Measurements from ENCODE around the gene KIF26B. TPM values are rescaled to one million over a fixed set of nuclear protein-coding genes. Genes with fewer than 3 reads are reported as not detected.
"Not testable (repeated sequence)": the region's sequence is repeated elsewhere in the genome, so short reads cannot be mapped to it uniquely, and the experiment has no call there.

The KIF26B gene
- total RNA-seq, 2 experiments from 2014 or later: not detected

- Mint-ChIP-seq H3K4me1 (no peaks in the 10 kb centered on the region), H3K36me3 (ENCODE audit: low read depth) (no peaks in the 10 kb centered on the region), H3K27ac (no peak overlapping the region), H3K27me3 (no peaks in the 10 kb centered on the region), H3K4me3 (no peak overlapping the region), H3K9me3 (no peaks in the 10 kb centered on the region)
- ChIA-PET POLR2A (no interaction called here), CTCF (no interaction called here)
- DNase-seq: no peak
These were observed 544.1 kb downstream of the KIF26B start for GRCh38 chr1:245698860-245699259.

DNA sequence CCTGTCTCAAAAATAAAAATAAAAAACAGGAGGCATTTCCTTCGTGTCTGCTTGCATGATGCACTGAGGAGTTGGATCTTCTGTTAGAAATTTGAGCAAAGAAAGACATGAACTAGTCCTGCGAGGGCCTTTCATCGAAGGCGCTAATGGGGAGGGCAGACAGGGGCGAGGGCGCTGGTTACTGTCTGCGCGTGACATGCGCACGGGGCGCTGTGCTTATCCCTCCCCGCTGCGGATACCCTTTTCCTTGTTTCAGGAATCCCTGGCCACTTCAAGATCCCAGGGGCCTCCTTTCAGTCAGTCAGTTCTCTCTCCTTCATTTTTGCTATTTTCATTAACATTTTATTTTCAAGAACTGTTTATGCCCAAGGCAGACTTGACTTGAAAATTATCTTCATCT, 545.8 kb downstream of the KIF26B start:
- Mint-ChIP-seq H3K4me1 (no peaks in the 10 kb centered on the region), H3K27me3 (no peaks in the 10 kb centered on the region), H3K4me3 (no peak overlapping the region), H3K36me3 (ENCODE audit: low read depth) (no peaks in the 10 kb centered on the region), H3K27ac (no peak overlapping the region), H3K9me3 (no peaks in the 10 kb centered on the region)
- ChIA-PET POLR2A (no interaction called here), CTCF (no interaction called here)
- DNase-seq: no peak

DNA sequence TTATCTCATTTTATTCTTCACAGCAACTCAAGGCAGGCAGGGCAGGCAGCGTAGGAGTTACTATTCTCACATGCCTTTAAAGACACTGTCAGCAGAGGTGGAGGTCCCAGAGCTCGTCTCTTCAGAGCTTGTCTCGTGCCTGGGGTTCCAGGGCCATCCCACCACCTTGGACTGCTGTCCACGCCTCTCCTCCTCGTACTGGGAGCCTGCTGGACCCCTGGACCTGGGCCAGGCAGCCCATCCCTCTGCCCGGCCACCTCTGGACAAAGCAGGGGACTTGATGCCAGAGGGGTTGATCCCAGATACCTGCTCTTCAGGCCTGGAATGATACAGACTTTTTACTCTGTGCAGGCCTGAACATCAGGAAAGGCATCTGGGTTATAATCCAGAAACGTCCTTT, 546.8 kb downstream of the KIF26B start:
- no peaks in the 10 kb centered on the region for H3K27me3 Mint-ChIP-seq
- H3K9me3 Mint-ChIP-seq: no peaks in the 10 kb centered on the region
- ChIA-PET CTCF (no interaction called here), POLR2A (no interaction called here)
- no peaks in the 10 kb centered on the region for H3K36me3 Mint-ChIP-seq (ENCODE audit: low read depth)
- H3K4me1 Mint-ChIP-seq: no peaks in the 10 kb centered on the region
- H3K4me3 Mint-ChIP-seq: no peak overlapping the region
- no peak overlapping the region for H3K27ac Mint-ChIP-seq
- DNase-seq: no peak

- H3K27me3 Mint-ChIP-seq: no peaks in the 10 kb centered on the region
- no peaks in the 10 kb centered on the region for H3K9me3 Mint-ChIP-seq
- H3K4me3 Mint-ChIP-seq: no peak overlapping the region
- POLR2A ChIA-PET: no interaction called here
- H3K36me3 Mint-ChIP-seq (ENCODE audit: low read depth): no peaks in the 10 kb centered on the region
- CTCF ChIA-PET: no interaction called here
- H3K27ac Mint-ChIP-seq: no peak overlapping the region
- no peak for DNase-seq
- no peaks in the 10 kb centered on the region for H3K4me1 Mint-ChIP-seq
These were observed 547.6 kb downstream of the KIF26B start for GRCh38 chr1:245702346-245702745.

DNA sequence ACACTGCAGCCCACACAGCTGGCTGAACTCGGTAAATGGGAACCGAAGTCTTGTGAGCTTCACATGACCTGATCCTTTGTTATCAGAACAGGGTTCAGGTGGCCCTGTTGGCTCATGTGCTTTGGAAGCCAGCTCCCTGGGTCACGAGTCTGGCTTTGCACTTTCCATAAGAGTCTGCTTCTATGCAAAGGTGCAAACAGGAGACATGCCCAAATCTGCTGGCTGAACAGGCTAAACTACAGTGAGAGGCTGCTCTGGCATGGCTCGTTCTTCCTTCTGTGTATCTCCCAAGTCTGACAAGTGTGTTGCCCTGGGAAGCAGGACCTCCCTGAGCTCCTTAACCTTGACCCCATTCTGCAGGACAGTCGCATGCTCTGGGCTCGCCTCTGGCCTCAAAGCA, 549.6 kb downstream of the KIF26B start:
- H3K27ac Mint-ChIP-seq: no peak overlapping the region
- ChIA-PET CTCF (interaction anchor here (1.1 kb wide), 1 partner anchor 27 kb away, joined by 3 read pairs; no protein-coding TSS in a partner anchor), POLR2A (no interaction called here)
- H3K4me3 Mint-ChIP-seq: no peak overlapping the region
- H3K27me3 Mint-ChIP-seq: no peaks in the 10 kb centered on the region
- no peaks in the 10 kb centered on the region for H3K36me3 Mint-ChIP-seq (ENCODE audit: low read depth)
- H3K9me3 Mint-ChIP-seq: no peaks in the 10 kb centered on the region
- DNase-seq: no peak
- no peaks in the 10 kb centered on the region for H3K4me1 Mint-ChIP-seq

- H3K27ac Mint-ChIP-seq: no peak overlapping the region
- no peaks in the 10 kb centered on the region for H3K4me1 Mint-ChIP-seq
- H3K4me3 Mint-ChIP-seq: no peak overlapping the region
- CTCF ChIA-PET: interaction anchor here (1.1 kb wide), 1 partner anchor 27 kb away, joined by 3 read pairs; no protein-coding TSS in a partner anchor
- no peaks in the 10 kb centered on the region for H3K36me3 Mint-ChIP-seq (ENCODE audit: low read depth)
- DNase-seq: no peak
- H3K27me3 Mint-ChIP-seq: no peaks in the 10 kb centered on the region
- POLR2A ChIA-PET: no interaction called here
- no peaks in the 10 kb centered on the region for H3K9me3 Mint-ChIP-seq
These were observed 550.0 kb downstream of the KIF26B start for GRCh38 chr1:245704765-245705164.

DNA sequence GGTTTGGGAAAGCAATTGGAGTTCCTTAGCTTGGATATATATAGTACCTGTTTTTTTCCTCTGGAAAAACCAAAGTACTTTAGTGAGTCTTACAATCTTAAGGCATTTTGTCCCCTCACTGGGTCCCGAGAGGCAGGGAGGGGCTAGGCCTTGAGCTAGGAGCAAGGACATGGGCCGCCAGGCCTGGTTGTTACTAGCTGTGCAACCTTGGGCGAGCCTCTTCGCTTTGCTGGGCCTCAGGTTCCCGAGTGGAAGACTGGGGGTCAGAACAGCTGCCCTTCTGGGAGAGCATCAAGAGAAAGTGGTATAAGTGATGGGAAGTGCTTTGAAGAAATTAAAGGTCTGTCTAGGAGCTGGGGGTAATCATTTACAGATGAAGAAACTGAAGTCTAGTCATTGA, 553.2 kb downstream of the KIF26B start:
- Mint-ChIP-seq H3K27me3 (no peaks in the 10 kb centered on the region), H3K4me1 (no peaks in the 10 kb centered on the region), H3K36me3 (ENCODE audit: low read depth) (no peaks in the 10 kb centered on the region), H3K27ac (no peak overlapping the region), H3K4me3 (no peak overlapping the region), H3K9me3 (no peaks in the 10 kb centered on the region)
- ChIA-PET CTCF (no interaction called here), POLR2A (no interaction called here)
- no peak for DNase-seq

- Mint-ChIP-seq H3K36me3 (ENCODE audit: low read depth) (no peaks in the 10 kb centered on the region), H3K4me3 (no peak overlapping the region), H3K9me3 (no peaks in the 10 kb centered on the region), H3K27me3 (no peaks in the 10 kb centered on the region), H3K27ac (no peak overlapping the region), H3K4me1 (no peaks in the 10 kb centered on the region)
- ChIA-PET POLR2A (no interaction called here), CTCF (interaction anchor here (0.8 kb wide), 1 partner anchor 121 kb away, joined by 5 read pairs; no protein-coding TSS in a partner anchor)
- DNase-seq: no peak
These were observed 556.4 kb downstream of the KIF26B start for GRCh38 chr1:245710961-245711903.

DNA sequence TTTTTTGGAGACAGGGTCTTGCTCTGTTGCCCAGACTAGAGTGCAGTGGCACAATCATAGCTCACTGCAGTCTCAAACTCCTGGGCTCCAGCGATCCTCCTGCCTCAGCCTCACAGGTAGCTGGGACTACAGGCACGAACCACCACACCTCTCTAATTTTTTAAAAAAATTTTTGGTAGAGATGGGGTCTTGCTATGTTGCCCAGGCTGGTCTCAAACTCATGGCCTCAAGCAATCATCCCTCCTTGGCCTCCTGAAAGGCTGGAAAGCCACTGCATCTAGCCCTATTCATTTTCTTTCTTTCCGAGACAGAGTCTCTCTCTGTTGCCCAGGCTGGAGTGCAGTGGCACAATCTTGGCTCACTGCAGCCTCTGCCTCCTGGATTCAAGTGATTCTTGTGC, 559.2 kb downstream of the KIF26B start:
- POLR2A ChIA-PET: not testable (repeated sequence)

GRCh38 chr1:245715291-245715701, 560.5 kb downstream of the KIF26B start:
- Mint-ChIP-seq H3K4me3 (no peak overlapping the region), H3K27me3 (no peaks in the 10 kb centered on the region), H3K27ac (no peak overlapping the region), H3K9me3 (peaks cover 2% of the 10 kb centered on the region), H3K4me1 (no peaks in the 10 kb centered on the region), H3K36me3 (ENCODE audit: low read depth) (no peaks in the 10 kb centered on the region)
- no peak for DNase-seq
- ChIA-PET CTCF (no interaction called here), POLR2A (no interaction called here)

More for the DNA sequence above, 559.2 kb downstream of the KIF26B start:
- CTCF ChIA-PET; H3K27ac Mint-ChIP-seq; H3K36me3 Mint-ChIP-seq (ENCODE audit: low read depth); H3K4me3 Mint-ChIP-seq; H3K27me3 Mint-ChIP-seq; H3K4me1 Mint-ChIP-seq; H3K9me3 Mint-ChIP-seq; DNase-seq: not testable (repeated sequence)

- Mint-ChIP-seq H3K27me3 (no peaks in the 10 kb centered on the region), H3K4me1 (no peaks in the 10 kb centered on the region), H3K27ac (no peak overlapping the region), H3K9me3 (peaks cover 2% of the 10 kb centered on the region), H3K4me3 (no peak overlapping the region), H3K36me3 (ENCODE audit: low read depth) (no peaks in the 10 kb centered on the region)
- ChIA-PET CTCF (no interaction called here), POLR2A (no interaction called here)
- DNase-seq: no peak
These were observed 561.2 kb downstream of the KIF26B start for GRCh38 chr1:245715970-245716369.

DNA sequence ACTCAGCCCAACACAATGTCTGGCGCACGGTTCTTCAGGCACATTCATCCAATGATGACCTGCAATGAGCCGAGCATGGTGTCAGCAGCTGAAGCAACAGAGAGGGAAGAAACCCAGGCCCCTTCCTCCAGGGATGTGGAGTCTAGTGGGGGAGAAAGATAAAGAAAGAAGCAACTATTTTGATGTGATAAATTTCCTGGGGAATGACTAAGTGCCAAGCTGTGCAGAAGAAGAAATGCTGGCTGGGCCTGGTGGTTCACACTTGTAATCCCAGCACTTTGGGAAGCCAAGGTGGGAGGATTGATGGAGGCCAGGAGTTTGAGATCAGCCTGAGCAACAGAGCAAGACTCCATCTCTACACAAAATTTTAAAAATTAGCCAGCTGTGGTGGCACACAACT, 561.8 kb downstream of the KIF26B start:
- Mint-ChIP-seq H3K27me3 (no peaks in the 10 kb centered on the region), H3K36me3 (ENCODE audit: low read depth) (no peaks in the 10 kb centered on the region), H3K27ac (no peak overlapping the region), H3K4me1 (no peaks in the 10 kb centered on the region), H3K9me3 (peaks cover 2% of the 10 kb centered on the region), H3K4me3 (no peak overlapping the region)
- POLR2A ChIA-PET: no interaction called here
- CTCF ChIA-PET: no interaction called here
- DNase-seq: no peak

DNA sequence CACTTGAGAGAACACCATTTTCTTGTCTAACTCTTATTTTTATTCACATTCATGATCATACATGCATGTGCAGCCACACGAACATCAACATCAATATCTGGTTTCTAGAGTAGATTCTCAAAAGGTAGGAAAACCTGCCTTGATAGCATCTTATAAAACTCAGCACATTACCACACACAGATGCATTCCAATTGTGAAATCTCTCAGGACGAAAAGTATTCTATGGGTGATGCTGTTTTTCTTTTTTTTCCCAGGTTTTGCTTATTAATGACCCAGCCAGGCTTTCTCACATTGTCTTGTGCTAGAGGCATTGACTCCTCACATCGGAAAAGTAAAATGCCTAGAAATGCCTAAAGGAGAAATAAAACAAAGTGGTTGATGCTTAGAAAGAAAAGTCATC, 562.8 kb downstream of the KIF26B start:
- Mint-ChIP-seq H3K27me3 (no peaks in the 10 kb centered on the region), H3K9me3 (peaks cover 2% of the 10 kb centered on the region), H3K4me3 (no peak overlapping the region), H3K4me1 (no peaks in the 10 kb centered on the region), H3K27ac (no peak overlapping the region), H3K36me3 (ENCODE audit: low read depth) (no peaks in the 10 kb centered on the region)
- DNase-seq: no peak
- ChIA-PET CTCF (no interaction called here), POLR2A (no interaction called here)

DNA sequence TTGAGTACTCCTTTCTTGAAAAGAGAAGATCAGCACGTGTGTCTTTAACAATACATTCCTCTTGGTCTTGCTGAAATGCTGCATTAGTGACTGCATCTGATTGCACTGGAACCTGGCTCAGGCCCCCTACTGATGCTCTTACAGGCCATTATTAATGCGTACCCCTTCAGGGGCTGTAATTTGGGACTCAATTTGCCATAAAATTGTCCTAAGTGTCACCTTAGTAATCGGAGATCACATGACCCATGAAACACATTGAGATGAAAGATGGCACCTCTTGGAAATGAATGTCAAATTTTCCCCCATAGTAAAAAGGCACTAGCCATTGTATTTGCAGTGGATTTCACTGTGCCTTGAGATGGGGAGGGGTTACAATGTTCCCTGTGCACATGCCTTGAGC, 563.3 kb downstream of the KIF26B start:
- POLR2A ChIA-PET: no interaction called here
- CTCF ChIA-PET: no interaction called here
- no peak overlapping the region for H3K4me3 Mint-ChIP-seq
- H3K9me3 Mint-ChIP-seq: peaks cover 2% of the 10 kb centered on the region
- DNase-seq: no peak
- H3K36me3 Mint-ChIP-seq (ENCODE audit: low read depth): no peaks in the 10 kb centered on the region
- no peak overlapping the region for H3K27ac Mint-ChIP-seq
- H3K4me1 Mint-ChIP-seq: no peaks in the 10 kb centered on the region
- no peaks in the 10 kb centered on the region for H3K27me3 Mint-ChIP-seq

All from activated CD4-positive, alpha-beta T cell treated with anti-CD3 and anti-CD28 coated beads, Interleukin-2, amount 10 ng/mL, durations not matched to agents 7 days and 5 days (primary cell).